Nephron progenitor cell (in vitro differentiated cells): Measurements from ENCODE around the gene CLEC1B.
A peak's percentile ranks its signal among the peaks of the same experiment; 100 is the strongest.

ENCODE experiments used
- DNase-seq: peaks from one replicate; pipeline ENCODE4 v3.0.0; 2021
- H3K27ac Mint-ChIP-seq: 2 replicates; pipeline ENCODE4 v1.8.0; 2021; ENCODE audit warnings: mild to moderate bottlenecking, moderate library complexity, mixed read lengths
- H3K27me3 Mint-ChIP-seq: 2 replicates; pipeline ENCODE4 v1.8.0; 2021; ENCODE audit warnings: mild to moderate bottlenecking, low read depth, mixed read lengths; ENCODE audit not compliant: poor library complexity
- H3K36me3 Mint-ChIP-seq: 2 replicates; pipeline ENCODE4 v1.8.0; 2021; ENCODE audit warnings: low read depth, mixed read lengths
- H3K4me1 Mint-ChIP-seq: 2 replicates; pipeline ENCODE4 v1.8.0; 2021; ENCODE audit warnings: mixed read lengths
- H3K4me3 Mint-ChIP-seq: 2 replicates; pipeline ENCODE4 v1.8.0; 2021; ENCODE audit warnings: mild to moderate bottlenecking, moderate library complexity, mixed read lengths
- H3K9me3 Mint-ChIP-seq: 2 replicates; pipeline ENCODE4 v1.8.0; 2021; ENCODE audit warnings: mild to moderate bottlenecking, moderate library complexity, mixed read lengths
- CTCF ChIP-seq: fragments of 200-600 bp; sonication (generic); IDR thresholded peaks from 2 replicates; pipeline ENCODE4 v1.5.0; 2021; ENCODE audit warnings: antibody characterized with exemption

The CLEC1B gene

GRCh38 chr12:9943240-9943639 is 55.7 kb downstream of the CLEC1B start:
- DNase-seq: peak; percentile 5

More at GRCh38 chr12:9943240-9943639, 55.7 kb downstream of the CLEC1B start:
- H3K9me3 Mint-ChIP-seq: peaks cover 4% of the 10 kb centered on the region
- H3K4me1 Mint-ChIP-seq: no peaks in the 10 kb centered on the region
- no peak for TF ChIP-seq CTCF
- no peak overlapping the region for H3K27ac Mint-ChIP-seq
- H3K4me3 Mint-ChIP-seq: no peak overlapping the region
- H3K27me3 Mint-ChIP-seq: peaks cover 13% of the 10 kb centered on the region
- H3K36me3 Mint-ChIP-seq: no peaks in the 10 kb centered on the region
